K562 (cell line): ENCODE measurements around the gene APIP. TPM values are rescaled to one million over a fixed set of nuclear protein-coding genes. Genes with fewer than 3 reads are reported as not detected.
A peak's percentile ranks its signal among the peaks of the same experiment; 100 is the strongest.

Source experiments
- HDAC3 ChIP-seq: fragments of 450-650 bp; IDR thresholded peaks from 2 replicates; pipeline ENCODE4 v1.6.1; 2018; ENCODE audit warnings: borderline replicate concordance, mild to moderate bottlenecking, moderate library complexity; ENCODE audit not compliant: partially characterized antibody
- MNT ChIP-seq, 2 experiments: fragments of 450-650 bp; conservative IDR thresholded peaks; 2 replicates each; pipeline ENCODE4 v1.6.1; 2017; ENCODE audit warnings: mild to moderate bottlenecking in 2 of 2, moderate library complexity in 2 of 2
- NFE2L1 ChIP-seq: fragments of 450-650 bp; IDR thresholded peaks from 2 replicates; pipeline ENCODE4 v1.6.1; 2016; ENCODE audit warnings: missing genetic modification characterization, low read depth, mild to moderate bottlenecking, missing compliant biosample characterization, moderate library complexity, borderline replicate concordance
- PHF8 ChIP-seq: fragments of 200-600 bp; sonication (generic); IDR thresholded peaks from 2 replicates; pipeline ENCODE4 v1.6.1; 2012; ENCODE audit warnings: mixed run types, mild to moderate bottlenecking, inconsistent platforms, low read length, moderate library complexity, borderline replicate concordance
- SMC3 ChIP-seq: conservative IDR thresholded peaks from 2 replicates; pipeline ENCODE4 v1.6.1; 2011; ENCODE audit warnings: low read depth, low read length, improper control_type of control experiment; ENCODE audit not compliant: insufficient read depth
- USF1 ChIP-seq: sonication (generic); formaldehyde crosslinking; IDR thresholded peaks from 2 replicates; pipeline ENCODE4 v1.9.0; 2022; ENCODE audit warnings: mild to moderate bottlenecking, missing genetic modification reagents
- ZNF146 ChIP-seq: IDR thresholded peaks from one replicate; pipeline ENCODE4 v1.6.1; 2018; ENCODE audit warnings: missing compliant biosample characterization; ENCODE audit not compliant: unreplicated experiment
- ZNF316 ChIP-seq: fragments of 450-650 bp; IDR thresholded peaks from 2 replicates; pipeline ENCODE4 v1.6.1; 2016
- polyA plus RNA-seq, 8 experiments: library from polyadenylated mRNA; depleted of rRNA in 4 of 8; stranded (reverse) in 5 of 8; unstranded in 3 of 8; fragments of >200 nt; fragmentation: Nextera tagmentation in 2 of 8; fragmentation: Illumina TruSeq in 1 of 8; extraction: Ambion mirVana in 2 of 8; extraction: Trizol in 1 of 8; gene quantifications; 2 replicates each; pipeline versions ENCODE4 v1.2.1 to v1.2.3, GENCODE V29; 2011 to 2014; ENCODE audit warnings: inconsistent platforms in 1 of 8, missing spikeins in 1 of 8
- total RNA-seq, 7 experiments: library from RNA; depleted of rRNA in 6 of 7; stranded (reverse); fragments of >200 nt in 6 of 7; fragmentation: Illumina TruSeq in 2 of 7; extraction: Trizol in 2 of 7; gene quantifications; 2 replicates each; pipeline versions ENCODE4 v1.2.1 to v1.2.3, GENCODE V29; 2011 to 2021; ENCODE audit warnings: low replicate concordance in 1 of 7
- TF ChIP-seq, protein P1 (sequence below): sonication (generic); formaldehyde crosslinking; IDR thresholded peaks from 2 replicates; pipeline ENCODE4 v1.8.0; 2023; ENCODE audit warnings: missing genetic modification reagents, mild to moderate bottlenecking, borderline replicate concordance
- TF ChIP-seq, protein P2 (sequence below): fragments of 450-650 bp; formaldehyde crosslinking; IDR thresholded peaks from 2 replicates; pipeline ENCODE4 v1.4.0; 2020; ENCODE audit warnings: mild to moderate bottlenecking, moderate library complexity
- TF ChIP-seq, protein P3 (sequence below): IDR thresholded peaks from 2 replicates; pipeline ENCODE4 v1.6.1; 2016; ENCODE audit warnings: missing genetic modification characterization, missing compliant biosample characterization
- TF ChIP-seq, protein P4 (sequence below), 3 experiments: IDR thresholded peaks in 2 of 3; conservative IDR thresholded peaks in 1 of 3; 2 replicates each; pipeline ENCODE4 v1.5.1; 2011 to 2012; ENCODE audit warnings: low read length in 3 of 3, mild to moderate bottlenecking in 3 of 3, control low read depth in 2 of 3, improper control_type of control experiment in 1 of 3, inconsistent platforms in 1 of 3, low read depth in 1 of 3, mixed read lengths in 1 of 3, moderate library complexity in 1 of 3; ENCODE audit not compliant: insufficient read depth in 2 of 3

Gene APIP
- total and polyA plus RNA-seq, 9 of the 15 experiments (the other 6 are each of a cell fraction or from before 2014, with no cell fraction given): 63.7 to 110 (median 82.8) TPM

- TF ChIP-seq, protein P1, sequence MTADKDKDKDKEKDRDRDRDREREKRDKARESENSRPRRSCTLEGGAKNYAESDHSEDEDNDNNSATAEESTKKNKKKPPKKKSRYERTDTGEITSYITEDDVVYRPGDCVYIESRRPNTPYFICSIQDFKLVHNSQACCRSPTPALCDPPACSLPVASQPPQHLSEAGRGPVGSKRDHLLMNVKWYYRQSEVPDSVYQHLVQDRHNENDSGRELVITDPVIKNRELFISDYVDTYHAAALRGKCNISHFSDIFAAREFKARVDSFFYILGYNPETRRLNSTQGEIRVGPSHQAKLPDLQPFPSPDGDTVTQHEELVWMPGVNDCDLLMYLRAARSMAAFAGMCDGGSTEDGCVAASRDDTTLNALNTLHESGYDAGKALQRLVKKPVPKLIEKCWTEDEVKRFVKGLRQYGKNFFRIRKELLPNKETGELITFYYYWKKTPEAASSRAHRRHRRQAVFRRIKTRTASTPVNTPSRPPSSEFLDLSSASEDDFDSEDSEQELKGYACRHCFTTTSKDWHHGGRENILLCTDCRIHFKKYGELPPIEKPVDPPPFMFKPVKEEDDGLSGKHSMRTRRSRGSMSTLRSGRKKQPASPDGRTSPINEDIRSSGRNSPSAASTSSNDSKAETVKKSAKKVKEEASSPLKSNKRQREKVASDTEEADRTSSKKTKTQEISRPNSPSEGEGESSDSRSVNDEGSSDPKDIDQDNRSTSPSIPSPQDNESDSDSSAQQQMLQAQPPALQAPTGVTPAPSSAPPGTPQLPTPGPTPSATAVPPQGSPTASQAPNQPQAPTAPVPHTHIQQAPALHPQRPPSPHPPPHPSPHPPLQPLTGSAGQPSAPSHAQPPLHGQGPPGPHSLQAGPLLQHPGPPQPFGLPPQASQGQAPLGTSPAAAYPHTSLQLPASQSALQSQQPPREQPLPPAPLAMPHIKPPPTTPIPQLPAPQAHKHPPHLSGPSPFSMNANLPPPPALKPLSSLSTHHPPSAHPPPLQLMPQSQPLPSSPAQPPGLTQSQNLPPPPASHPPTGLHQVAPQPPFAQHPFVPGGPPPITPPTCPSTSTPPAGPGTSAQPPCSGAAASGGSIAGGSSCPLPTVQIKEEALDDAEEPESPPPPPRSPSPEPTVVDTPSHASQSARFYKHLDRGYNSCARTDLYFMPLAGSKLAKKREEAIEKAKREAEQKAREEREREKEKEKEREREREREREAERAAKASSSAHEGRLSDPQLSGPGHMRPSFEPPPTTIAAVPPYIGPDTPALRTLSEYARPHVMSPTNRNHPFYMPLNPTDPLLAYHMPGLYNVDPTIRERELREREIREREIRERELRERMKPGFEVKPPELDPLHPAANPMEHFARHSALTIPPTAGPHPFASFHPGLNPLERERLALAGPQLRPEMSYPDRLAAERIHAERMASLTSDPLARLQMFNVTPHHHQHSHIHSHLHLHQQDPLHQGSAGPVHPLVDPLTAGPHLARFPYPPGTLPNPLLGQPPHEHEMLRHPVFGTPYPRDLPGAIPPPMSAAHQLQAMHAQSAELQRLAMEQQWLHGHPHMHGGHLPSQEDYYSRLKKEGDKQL (CRISPR knock-in tag): no peak
- TF ChIP-seq, protein P2, sequence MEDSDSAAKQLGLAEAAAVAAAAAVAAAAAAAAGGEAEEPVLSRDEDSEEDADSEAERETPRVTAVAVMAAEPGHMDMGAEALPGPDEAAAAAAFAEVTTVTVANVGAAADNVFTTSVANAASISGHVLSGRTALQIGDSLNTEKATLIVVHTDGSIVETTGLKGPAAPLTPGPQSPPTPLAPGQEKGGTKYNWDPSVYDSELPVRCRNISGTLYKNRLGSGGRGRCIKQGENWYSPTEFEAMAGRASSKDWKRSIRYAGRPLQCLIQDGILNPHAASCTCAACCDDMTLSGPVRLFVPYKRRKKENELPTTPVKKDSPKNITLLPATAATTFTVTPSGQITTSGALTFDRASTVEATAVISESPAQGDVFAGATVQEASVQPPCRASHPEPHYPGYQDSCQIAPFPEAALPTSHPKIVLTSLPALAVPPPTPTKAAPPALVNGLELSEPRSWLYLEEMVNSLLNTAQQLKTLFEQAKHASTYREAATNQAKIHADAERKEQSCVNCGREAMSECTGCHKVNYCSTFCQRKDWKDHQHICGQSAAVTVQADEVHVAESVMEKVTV (CRISPR knock-in tag): peak; percentile 84
- no peak for TF ChIP-seq ZNF146 (CRISPR knock-in tag)
- no peak for TF ChIP-seq HDAC3
- peak; percentile 59 for TF ChIP-seq SMC3
- TF ChIP-seq USF1 (CRISPR knock-in tag): no peak
- TF ChIP-seq, protein P3, sequence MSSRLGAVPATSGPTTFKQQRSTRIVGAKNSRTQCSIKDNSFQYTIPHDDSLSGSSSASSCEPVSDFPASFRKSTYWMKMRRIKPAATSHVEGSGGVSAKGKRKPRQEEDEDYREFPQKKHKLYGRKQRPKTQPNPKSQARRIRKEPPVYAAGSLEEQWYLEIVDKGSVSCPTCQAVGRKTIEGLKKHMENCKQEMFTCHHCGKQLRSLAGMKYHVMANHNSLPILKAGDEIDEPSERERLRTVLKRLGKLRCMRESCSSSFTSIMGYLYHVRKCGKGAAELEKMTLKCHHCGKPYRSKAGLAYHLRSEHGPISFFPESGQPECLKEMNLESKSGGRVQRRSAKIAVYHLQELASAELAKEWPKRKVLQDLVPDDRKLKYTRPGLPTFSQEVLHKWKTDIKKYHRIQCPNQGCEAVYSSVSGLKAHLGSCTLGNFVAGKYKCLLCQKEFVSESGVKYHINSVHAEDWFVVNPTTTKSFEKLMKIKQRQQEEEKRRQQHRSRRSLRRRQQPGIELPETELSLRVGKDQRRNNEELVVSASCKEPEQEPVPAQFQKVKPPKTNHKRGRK (tag): no peak
- TF ChIP-seq NFE2L1 (tag): no peak
- TF ChIP-seq, protein P4, sequence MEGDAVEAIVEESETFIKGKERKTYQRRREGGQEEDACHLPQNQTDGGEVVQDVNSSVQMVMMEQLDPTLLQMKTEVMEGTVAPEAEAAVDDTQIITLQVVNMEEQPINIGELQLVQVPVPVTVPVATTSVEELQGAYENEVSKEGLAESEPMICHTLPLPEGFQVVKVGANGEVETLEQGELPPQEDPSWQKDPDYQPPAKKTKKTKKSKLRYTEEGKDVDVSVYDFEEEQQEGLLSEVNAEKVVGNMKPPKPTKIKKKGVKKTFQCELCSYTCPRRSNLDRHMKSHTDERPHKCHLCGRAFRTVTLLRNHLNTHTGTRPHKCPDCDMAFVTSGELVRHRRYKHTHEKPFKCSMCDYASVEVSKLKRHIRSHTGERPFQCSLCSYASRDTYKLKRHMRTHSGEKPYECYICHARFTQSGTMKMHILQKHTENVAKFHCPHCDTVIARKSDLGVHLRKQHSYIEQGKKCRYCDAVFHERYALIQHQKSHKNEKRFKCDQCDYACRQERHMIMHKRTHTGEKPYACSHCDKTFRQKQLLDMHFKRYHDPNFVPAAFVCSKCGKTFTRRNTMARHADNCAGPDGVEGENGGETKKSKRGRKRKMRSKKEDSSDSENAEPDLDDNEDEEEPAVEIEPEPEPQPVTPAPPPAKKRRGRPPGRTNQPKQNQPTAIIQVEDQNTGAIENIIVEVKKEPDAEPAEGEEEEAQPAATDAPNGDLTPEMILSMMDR (IDR thresholded peaks at IDR 0.05 in 2 of 3, conservative IDR thresholded peaks at IDR 0.05 in 1 of 3; ENCODE audit: insufficient read depth in 2 of 3, low read depth in 1 of 3, low read length in 3 of 3): peak; percentile 55 to 87 (median 59); a peak in 5 of 6 replicates
- no peak for TF ChIP-seq PHF8
- 0 out of 4 replicates have a peak, but pooled peaks of 1 of the 2 experiments have one; percentile 30 for TF ChIP-seq MNT (conservative IDR thresholded peaks at IDR 0.05)
- no peak for TF ChIP-seq ZNF316
These were observed 10.1 kb upstream of the APIP start (continued) for GRCh38 chr11:34926101-34926830.
